Transverse colon (tissue), 4 donors: ENCODE data around the gene PRDM11. TPM values are rescaled to one million over a fixed set of nuclear protein-coding genes. Genes with fewer than 3 reads are reported as not detected.

Source experiments
- DNase-seq: peaks from one replicate; pipeline ENCODE4 v3.0.0-alpha.2; 2019
- H3K27ac ChIP-seq, 4 donors: fragments of 200-600 bp; sonication (generic); 2 replicates each; pipeline ENCODE4 v1.5.1; 2016 to 2018; ENCODE audit warnings: inconsistent platforms in 4 of 4
- H3K27me3 ChIP-seq: fragments of 200-600 bp; sonication (generic); 2 replicates; pipeline ENCODE4 v1.5.1; 2017; ENCODE audit warnings: inconsistent platforms
- H3K36me3 ChIP-seq, 4 donors: fragments of 200-600 bp; sonication (generic); 2 replicates each; pipeline ENCODE4 v1.5.1; 2017 to 2019; ENCODE audit warnings: inconsistent platforms in 4 of 4
- H3K4me1 ChIP-seq, 4 donors: fragments of 200-600 bp; sonication (generic); 2 replicates each; pipeline ENCODE4 v1.5.1; 2017 to 2020; ENCODE audit warnings: inconsistent platforms in 4 of 4
- H3K4me3 ChIP-seq, 4 donors: fragments of 200-600 bp; sonication (generic); 1 replicate in 1 of 4; 2 replicates in 3 of 4; pipeline versions ENCODE4 v1.5.1 to v1.6.1; 2017 to 2019; ENCODE audit warnings: inconsistent platforms in 4 of 4
- H3K9me3 ChIP-seq, 2 donors: fragments of 200-600 bp; sonication (generic); 2 replicates each; pipeline ENCODE4 v1.5.1; 2017 to 2019; ENCODE audit warnings: inconsistent platforms in 2 of 2
- CTCF ChIP-seq, 5 experiments: fragments of 200-600 bp in 3 of 5; fragments of 450-650 bp in 2 of 5; sonication (generic) in 3 of 5; IDR thresholded peaks; 1 replicate in 2 of 5; 2 replicates in 3 of 5; pipeline ENCODE4 v1.5.1; 2016 to 2017; ENCODE audit warnings: antibody characterized with exemption in 5 of 5, inconsistent platforms in 3 of 5, mild to moderate bottlenecking in 2 of 5, moderate library complexity in 1 of 5
- EP300 ChIP-seq: sonication (generic); formaldehyde crosslinking; IDR thresholded peaks from one replicate; pipeline ENCODE4 v1.6.1; 2017; ENCODE audit warnings: antibody characterized with exemption, low read depth
- POLR2A ChIP-seq: fragments of 450-650 bp; IDR thresholded peaks from one replicate; pipeline ENCODE4 v1.6.1; 2016; ENCODE audit warnings: antibody characterized with exemption, mild to moderate bottlenecking, moderate library complexity
- POLR2AphosphoS5 ChIP-seq, 3 donors: sonication (generic); formaldehyde crosslinking; IDR thresholded peaks; one replicate each; pipeline ENCODE4 v1.6.1; 2016; ENCODE audit warnings: antibody characterized with exemption in 3 of 3
- WGBS, 2 donors: methylation state at CpG; one replicate each; pipeline ENCODE4 v1.1.5; 2018; ENCODE audit warnings: low coverage in 1 of 2; 5-methylcytosine and 5-hydroxymethylcytosine counted together
- in situ Hi-C, 4 donors: fragments of 200-750 bp; cut with MboI; loops; one replicate each; pipeline versions ENCODE4 v1.15.0 to v1.15.1; 2017; ENCODE audit warnings: low sequenced_read_pairs in 3 of 4, low pct_ligation_motif_present in 1 of 4, low pct_unique_long_range_greater_than_20kb in 1 of 4
- intact Hi-C: fragments of 100-400 bp; cut with DNase I; formaldehyde crosslinking; loops from one replicate; pipeline ENCODE4 v1.15.1; 2023; ENCODE audit warnings: low total_unique reads
- total RNA-seq, 4 donors: library from RNA; depleted of rRNA; stranded (reverse); fragments of >200 nt; gene quantifications; one replicate each; pipeline ENCODE4 v1.1.0, GENCODE V29; 2016

Gene PRDM11
- total RNA-seq, 4 donors from 2014 or later, result 5.0 to 11.2 (median 7.9) TPM

GRCh38 chr11:45227836-45228235 is 81.4 kb downstream of the PRDM11 start:
- Histone ChIP-seq H3K4me1 (no peaks in the 10 kb centered on the region), H3K4me3 (no peak overlapping the region), H3K27ac (no peak overlapping the region), H3K27me3 (no peaks in the 10 kb centered on the region), H3K36me3 (peaks cover 0 to 8% (median 0%) of the 10 kb centered on the region in 4 donors), H3K9me3 (no peaks in the 10 kb centered on the region)
- WGBS, 2 donors, result 96 to 98% methylated on average over 18 to 19 of the region's 19 CpGs
- intact Hi-C loops, result no loop called here
- TF ChIP-seq POLR2A (no peak), CTCF (IDR thresholded peaks at IDR 0.05) (no peak), EP300 (no peak), POLR2AphosphoS5 (IDR thresholded peaks at IDR 0.05) (no peak)
- in situ Hi-C loops, result no loop called here
- no peak for DNase-seq

GRCh38 chr11:45229401-45230020 is 83.1 kb downstream of the PRDM11 start:
- Histone ChIP-seq H3K9me3 (no peaks in the 10 kb centered on the region), H3K27ac (no peak overlapping the region), H3K27me3 (no peaks in the 10 kb centered on the region), H3K4me1 (no peaks in the 10 kb centered on the region), H3K4me3 (no peak overlapping the region), H3K36me3 (peaks cover 0 to 8% (median 0%) of the 10 kb centered on the region in 4 donors)
- in situ Hi-C loops (no loop called here), intact Hi-C loops (no loop called here)
- 82 to 89% methylated on average over 5 of the region's 5 CpGs for WGBS, 2 donors
- DNase-seq, result no peak
- TF ChIP-seq EP300, result no peak
- no peak for TF ChIP-seq CTCF (IDR thresholded peaks at IDR 0.05)
- no peak for TF ChIP-seq POLR2AphosphoS5 (IDR thresholded peaks at IDR 0.05)
- no peak for TF ChIP-seq POLR2A

GRCh38 chr11:45232341-45233080 is 86.1 kb downstream of the PRDM11 start:
- TF ChIP-seq EP300, result no peak
- Histone ChIP-seq H3K4me3 (no peak overlapping the region), H3K27me3 (no peaks in the 10 kb centered on the region), H3K4me1 (no peaks in the 10 kb centered on the region), H3K36me3 (no peaks in the 10 kb centered on the region), H3K9me3 (no peaks in the 10 kb centered on the region), H3K27ac (no peak overlapping the region)
- no peak for DNase-seq
- WGBS, 2 donors, result 84 to 89% methylated on average over 1 to 5 of the region's 5 CpGs
- in situ Hi-C loops, result no loop called here
- intact Hi-C loops, result no loop called here

GRCh38 chr11:45233121-45233803 is 86.8 kb downstream of the PRDM11 start:
- H3K9me3 ChIP-seq, result no peaks in the 10 kb centered on the region
- peak; percentile 78 for DNase-seq
- WGBS, 2 donors, result 66 to 89% methylated on average over 4 to 17 of the region's 17 CpGs
- intact Hi-C loops, result no loop called here
- H3K4me3 ChIP-seq, result no peak overlapping the region
- H3K27ac ChIP-seq, result no peak overlapping the region
- H3K36me3 ChIP-seq, result no peaks in the 10 kb centered on the region
- TF ChIP-seq CTCF (IDR thresholded peaks at IDR 0.05), result peak; percentile 74 to 89 (median 83)
- no peak for TF ChIP-seq EP300
- in situ Hi-C loops, result no loop called here
- H3K4me1 ChIP-seq, result no peaks in the 10 kb centered on the region
- H3K27me3 ChIP-seq, result no peaks in the 10 kb centered on the region
